GM12878 (cell line): ENCODE measurements around the gene CCP110. TPM values are rescaled to one million over a fixed set of nuclear protein-coding genes. Genes with fewer than 3 reads are reported as not detected.
A peak's percentile ranks its signal among the peaks of the same experiment; 100 is the strongest.

Source experiments
- BCL11A ChIP-seq: IDR thresholded peaks from 2 replicates; pipeline ENCODE4 v1.6.1; 2011; ENCODE audit warnings: low read depth, low read length
- DPF2 ChIP-seq: fragments of 450-650 bp; IDR thresholded peaks from 2 replicates; pipeline ENCODE4 v1.6.1; 2017; ENCODE audit warnings: mild to moderate bottlenecking
- EP300 ChIP-seq, 2 experiments: fragments of 150-350 bp in 1 of 2; IDR thresholded peaks; 2 replicates each; pipeline ENCODE4 v1.6.1; 2011 to 2012; ENCODE audit warnings: low read depth in 2 of 2, low read length in 2 of 2, borderline replicate concordance in 1 of 2, improper control_type of control experiment in 1 of 2, inconsistent platforms in 1 of 2; ENCODE audit not compliant: control insufficient read depth in 1 of 2
- ESRRA ChIP-seq: IDR thresholded peaks from 2 replicates; pipeline ENCODE4 v1.6.1; 2012; ENCODE audit warnings: mild to moderate bottlenecking, low read length, improper control_type of control experiment
- GABPA ChIP-seq: IDR thresholded peaks from 2 replicates; pipeline ENCODE4 v1.6.1; 2014; ENCODE audit warnings: antibody characterized with exemption, low read depth, mild to moderate bottlenecking, inconsistent platforms
- GATAD2B ChIP-seq: fragments of 450-650 bp; conservative IDR thresholded peaks from 2 replicates; pipeline ENCODE4 v1.6.1; 2017; ENCODE audit warnings: low read depth, mild to moderate bottlenecking, moderate library complexity
- MEF2A ChIP-seq: IDR thresholded peaks from 2 replicates; pipeline ENCODE4 v1.6.1; 2011; ENCODE audit warnings: low read depth, mild to moderate bottlenecking, low read length, moderate library complexity; ENCODE audit not compliant: insufficient read depth
- POLR2AphosphoS5 ChIP-seq: IDR thresholded peaks from 2 replicates; pipeline ENCODE4 v1.6.1; 2011; ENCODE audit warnings: mild to moderate bottlenecking, low read length, inconsistent platforms
- SMAD1 ChIP-seq: fragments of 450-650 bp; IDR thresholded peaks from 2 replicates; pipeline ENCODE4 v1.6.1; 2018; ENCODE audit warnings: mild to moderate bottlenecking, low read depth; ENCODE audit not compliant: partially characterized antibody
- SMAD5 ChIP-seq: IDR thresholded peaks from 2 replicates; pipeline ENCODE4 v1.6.1; 2016; ENCODE audit warnings: antibody characterized with exemption, low read depth
- SRF ChIP-seq, 2 experiments: IDR thresholded peaks; 2 replicates each; pipeline ENCODE4 v1.6.1; 2011; ENCODE audit warnings: low read depth in 2 of 2, low read length in 2 of 2, mild to moderate bottlenecking in 1 of 2, moderate library complexity in 1 of 2
- WRNIP1 ChIP-seq: IDR thresholded peaks from 2 replicates; pipeline ENCODE4 v1.6.1; 2011; ENCODE audit warnings: low read depth, low read length, improper control_type of control experiment, borderline replicate concordance
- ZNF622 ChIP-seq: fragments of 450-650 bp; IDR thresholded peaks from 2 replicates; pipeline ENCODE4 v1.6.1; 2017; ENCODE audit warnings: mild to moderate bottlenecking, inconsistent platforms
- ZSCAN29 ChIP-seq: fragments of 450-650 bp; IDR thresholded peaks from 2 replicates; pipeline ENCODE4 v1.6.1; 2017; ENCODE audit warnings: mild to moderate bottlenecking, moderate library complexity
- polyA plus RNA-seq, 11 experiments: library from polyadenylated mRNA; depleted of rRNA in 4 of 11; unstranded in 6 of 11; stranded (reverse) in 5 of 11; fragments of >200 nt; fragmentation: Nextera tagmentation in 4 of 11; fragmentation: Illumina TruSeq in 1 of 11; extraction: Ambion mirVana in 4 of 11; extraction: Trizol in 1 of 11; gene quantifications; 1 replicate in 1 of 11; 2 replicates in 10 of 11; pipeline versions ENCODE4 v1.2.1 to v1.2.3, GENCODE V29; 2011 to 2016; ENCODE audit warnings: inconsistent platforms in 2 of 11, missing spikeins in 2 of 11, low read depth in 1 of 11
- total RNA-seq, 4 experiments: library from RNA; depleted of rRNA in 3 of 4; stranded (reverse); fragments of >200 nt in 3 of 4; fragmentation: Illumina TruSeq in 1 of 4; extraction: Trizol in 1 of 4; gene quantifications; 2 replicates each; pipeline versions ENCODE4 v1.2.1 to v1.2.3, GENCODE V29; 2013 to 2021
- TF ChIP-seq, protein P1 (sequence below): IDR thresholded peaks from 2 replicates; pipeline ENCODE4 v1.6.1; 2011; ENCODE audit warnings: mild to moderate bottlenecking, low read depth, low read length, moderate library complexity; ENCODE audit not compliant: insufficient replicate concordance
- TF ChIP-seq, protein P2 (sequence below): fragments of 150-350 bp; IDR thresholded peaks from 2 replicates; pipeline ENCODE4 v1.6.1; 2016; ENCODE audit warnings: low read depth, low read length
- TF ChIP-seq, protein P3 (sequence below): fragments of 450-650 bp; IDR thresholded peaks from 2 replicates; pipeline ENCODE4 v1.6.1; 2018; ENCODE audit warnings: borderline replicate concordance, mild to moderate bottlenecking; ENCODE audit not compliant: partially characterized antibody
- TF ChIP-seq, protein P4 (sequence below): IDR thresholded peaks from 2 replicates; pipeline ENCODE4 v1.6.1; 2012; ENCODE audit warnings: low read depth, low read length, improper control_type of control experiment
- TF ChIP-seq, protein P5 (sequence below), 3 experiments: IDR thresholded peaks in 2 of 3; conservative IDR thresholded peaks in 1 of 3; 2 replicates each; pipeline ENCODE4 v1.5.1; 2011; ENCODE audit warnings: low read depth in 3 of 3, low read length in 3 of 3, mild to moderate bottlenecking in 3 of 3, control low read depth in 2 of 3, moderate library complexity in 2 of 3, inconsistent platforms in 1 of 3, mixed read lengths in 1 of 3; ENCODE audit not compliant: control insufficient read depth in 2 of 3, insufficient read depth in 1 of 3; ENCODE audit errors: extremely low read depth in 1 of 3

CCP110 gene
- total and polyA plus RNA-seq, 10 of the 15 experiments (the other 5 are each of a cell fraction or from before 2014, with no cell fraction given), result 6.4 to 38.1 (median 26.7) TPM

DNA sequence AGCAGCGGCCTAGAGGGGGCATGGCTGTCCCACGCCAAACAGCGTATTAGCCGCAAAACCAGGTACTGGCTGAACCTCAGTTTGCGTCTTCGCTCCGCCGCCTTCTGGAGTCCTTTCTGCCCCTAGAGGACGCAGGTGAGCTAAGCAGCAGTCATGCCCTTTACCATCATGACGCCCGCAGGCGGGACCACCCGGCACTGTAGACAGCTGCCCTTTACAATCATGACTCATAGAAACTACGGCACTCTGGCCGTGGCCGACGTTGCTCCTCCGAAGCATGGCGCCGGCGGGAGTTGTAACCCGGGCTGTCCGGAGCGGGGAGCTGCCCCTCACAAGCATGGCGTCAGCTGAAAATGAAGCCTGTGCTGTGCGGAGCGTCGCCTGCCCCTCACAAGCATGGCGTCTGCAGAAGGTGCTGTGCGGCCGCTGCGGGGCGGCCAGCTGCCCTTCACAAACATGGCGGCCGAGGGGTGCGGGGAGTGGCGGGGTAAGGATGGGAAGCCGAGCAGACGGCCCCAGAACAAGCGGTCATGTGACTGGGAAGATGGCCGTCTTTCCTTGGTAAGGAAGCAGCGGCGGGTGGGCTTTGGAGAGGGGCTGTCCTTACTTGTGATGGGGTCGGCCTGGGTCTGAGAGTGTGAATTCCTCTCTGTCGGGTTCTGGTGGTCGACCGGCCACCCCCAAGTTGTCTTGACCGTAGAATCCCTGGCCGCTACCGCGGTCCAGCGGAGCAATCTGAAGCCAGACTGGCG is 31.6 kb downstream of the CCP110 start, which contains the start of gene VPS35L (continued):
- TF ChIP-seq, protein P1, sequence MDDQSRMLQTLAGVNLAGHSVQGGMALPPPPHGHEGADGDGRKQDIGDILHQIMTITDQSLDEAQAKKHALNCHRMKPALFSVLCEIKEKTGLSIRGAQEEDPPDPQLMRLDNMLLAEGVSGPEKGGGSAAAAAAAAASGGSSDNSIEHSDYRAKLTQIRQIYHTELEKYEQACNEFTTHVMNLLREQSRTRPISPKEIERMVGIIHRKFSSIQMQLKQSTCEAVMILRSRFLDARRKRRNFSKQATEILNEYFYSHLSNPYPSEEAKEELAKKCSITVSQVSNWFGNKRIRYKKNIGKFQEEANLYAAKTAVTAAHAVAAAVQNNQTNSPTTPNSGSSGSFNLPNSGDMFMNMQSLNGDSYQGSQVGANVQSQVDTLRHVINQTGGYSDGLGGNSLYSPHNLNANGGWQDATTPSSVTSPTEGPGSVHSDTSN, result peak; percentile 9
- TF ChIP-seq, protein P2, sequence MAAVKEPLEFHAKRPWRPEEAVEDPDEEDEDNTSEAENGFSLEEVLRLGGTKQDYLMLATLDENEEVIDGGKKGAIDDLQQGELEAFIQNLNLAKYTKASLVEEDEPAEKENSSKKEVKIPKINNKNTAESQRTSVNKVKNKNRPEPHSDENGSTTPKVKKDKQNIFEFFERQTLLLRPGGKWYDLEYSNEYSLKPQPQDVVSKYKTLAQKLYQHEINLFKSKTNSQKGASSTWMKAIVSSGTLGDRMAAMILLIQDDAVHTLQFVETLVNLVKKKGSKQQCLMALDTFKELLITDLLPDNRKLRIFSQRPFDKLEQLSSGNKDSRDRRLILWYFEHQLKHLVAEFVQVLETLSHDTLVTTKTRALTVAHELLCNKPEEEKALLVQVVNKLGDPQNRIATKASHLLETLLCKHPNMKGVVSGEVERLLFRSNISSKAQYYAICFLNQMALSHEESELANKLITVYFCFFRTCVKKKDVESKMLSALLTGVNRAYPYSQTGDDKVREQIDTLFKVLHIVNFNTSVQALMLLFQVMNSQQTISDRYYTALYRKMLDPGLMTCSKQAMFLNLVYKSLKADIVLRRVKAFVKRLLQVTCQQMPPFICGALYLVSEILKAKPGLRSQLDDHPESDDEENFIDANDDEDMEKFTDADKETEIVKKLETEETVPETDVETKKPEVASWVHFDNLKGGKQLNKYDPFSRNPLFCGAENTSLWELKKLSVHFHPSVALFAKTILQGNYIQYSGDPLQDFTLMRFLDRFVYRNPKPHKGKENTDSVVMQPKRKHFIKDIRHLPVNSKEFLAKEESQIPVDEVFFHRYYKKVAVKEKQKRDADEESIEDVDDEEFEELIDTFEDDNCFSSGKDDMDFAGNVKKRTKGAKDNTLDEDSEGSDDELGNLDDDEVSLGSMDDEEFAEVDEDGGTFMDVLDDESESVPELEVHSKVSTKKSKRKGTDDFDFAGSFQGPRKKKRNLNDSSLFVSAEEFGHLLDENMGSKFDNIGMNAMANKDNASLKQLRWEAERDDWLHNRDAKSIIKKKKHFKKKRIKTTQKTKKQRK, result no peak
- TF ChIP-seq EP300 (IDR thresholded peaks at IDR 0.05; ENCODE audit: borderline replicate concordance in 1 of 2, control insufficient read depth in 1 of 2, low read depth in 2 of 2, low read length in 2 of 2) (no peak), DPF2 (peak; percentile 46), GABPA (0 out of 2 replicates have a peak, but pooled peaks have one; percentile 39), ESRRA (no peak), SMAD1 (no peak), ZSCAN29 (peak; percentile 82; the same call in 1 of the 2 replicates), SMAD5 (no peak; the same call in 1 of the 2 replicates), SRF (IDR thresholded peaks at IDR 0.05; ENCODE audit: low read depth in 2 of 2, low read length in 2 of 2) (no peak; a peak in 1 of 4 replicates), ZNF622 (no peak), BCL11A (no peak), MEF2A (0 out of 2 replicates have a peak, but pooled peaks have one; percentile 27), POLR2AphosphoS5 (peak; percentile 76), GATAD2B (0 out of 2 replicates have a peak, but pooled peaks have one; percentile 37), WRNIP1 (no peak)
- TF ChIP-seq, protein P3, sequence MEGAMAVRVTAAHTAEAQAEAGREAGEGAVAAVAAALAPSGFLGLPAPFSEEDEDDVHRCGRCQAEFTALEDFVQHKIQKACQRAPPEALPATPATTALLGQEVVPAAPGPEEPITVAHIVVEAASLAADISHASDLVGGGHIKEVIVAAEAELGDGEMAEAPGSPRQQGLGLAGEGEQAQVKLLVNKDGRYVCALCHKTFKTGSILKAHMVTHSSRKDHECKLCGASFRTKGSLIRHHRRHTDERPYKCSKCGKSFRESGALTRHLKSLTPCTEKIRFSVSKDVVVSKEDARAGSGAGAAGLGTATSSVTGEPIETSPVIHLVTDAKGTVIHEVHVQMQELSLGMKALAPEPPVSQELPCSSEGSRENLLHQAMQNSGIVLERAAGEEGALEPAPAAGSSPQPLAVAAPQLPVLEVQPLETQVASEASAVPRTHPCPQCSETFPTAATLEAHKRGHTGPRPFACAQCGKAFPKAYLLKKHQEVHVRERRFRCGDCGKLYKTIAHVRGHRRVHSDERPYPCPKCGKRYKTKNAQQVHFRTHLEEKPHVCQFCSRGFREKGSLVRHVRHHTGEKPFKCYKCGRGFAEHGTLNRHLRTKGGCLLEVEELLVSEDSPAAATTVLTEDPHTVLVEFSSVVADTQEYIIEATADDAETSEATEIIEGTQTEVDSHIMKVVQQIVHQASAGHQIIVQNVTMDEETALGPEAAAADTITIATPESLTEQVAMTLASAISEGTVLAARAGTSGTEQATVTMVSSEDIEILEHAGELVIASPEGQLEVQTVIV, result peak; percentile 84
- TF ChIP-seq, protein P4, sequence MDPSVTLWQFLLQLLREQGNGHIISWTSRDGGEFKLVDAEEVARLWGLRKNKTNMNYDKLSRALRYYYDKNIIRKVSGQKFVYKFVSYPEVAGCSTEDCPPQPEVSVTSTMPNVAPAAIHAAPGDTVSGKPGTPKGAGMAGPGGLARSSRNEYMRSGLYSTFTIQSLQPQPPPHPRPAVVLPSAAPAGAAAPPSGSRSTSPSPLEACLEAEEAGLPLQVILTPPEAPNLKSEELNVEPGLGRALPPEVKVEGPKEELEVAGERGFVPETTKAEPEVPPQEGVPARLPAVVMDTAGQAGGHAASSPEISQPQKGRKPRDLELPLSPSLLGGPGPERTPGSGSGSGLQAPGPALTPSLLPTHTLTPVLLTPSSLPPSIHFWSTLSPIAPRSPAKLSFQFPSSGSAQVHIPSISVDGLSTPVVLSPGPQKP, result no peak
- TF ChIP-seq, protein P5, sequence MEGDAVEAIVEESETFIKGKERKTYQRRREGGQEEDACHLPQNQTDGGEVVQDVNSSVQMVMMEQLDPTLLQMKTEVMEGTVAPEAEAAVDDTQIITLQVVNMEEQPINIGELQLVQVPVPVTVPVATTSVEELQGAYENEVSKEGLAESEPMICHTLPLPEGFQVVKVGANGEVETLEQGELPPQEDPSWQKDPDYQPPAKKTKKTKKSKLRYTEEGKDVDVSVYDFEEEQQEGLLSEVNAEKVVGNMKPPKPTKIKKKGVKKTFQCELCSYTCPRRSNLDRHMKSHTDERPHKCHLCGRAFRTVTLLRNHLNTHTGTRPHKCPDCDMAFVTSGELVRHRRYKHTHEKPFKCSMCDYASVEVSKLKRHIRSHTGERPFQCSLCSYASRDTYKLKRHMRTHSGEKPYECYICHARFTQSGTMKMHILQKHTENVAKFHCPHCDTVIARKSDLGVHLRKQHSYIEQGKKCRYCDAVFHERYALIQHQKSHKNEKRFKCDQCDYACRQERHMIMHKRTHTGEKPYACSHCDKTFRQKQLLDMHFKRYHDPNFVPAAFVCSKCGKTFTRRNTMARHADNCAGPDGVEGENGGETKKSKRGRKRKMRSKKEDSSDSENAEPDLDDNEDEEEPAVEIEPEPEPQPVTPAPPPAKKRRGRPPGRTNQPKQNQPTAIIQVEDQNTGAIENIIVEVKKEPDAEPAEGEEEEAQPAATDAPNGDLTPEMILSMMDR (IDR thresholded peaks at IDR 0.05 in 2 of 3, conservative IDR thresholded peaks at IDR 0.05 in 1 of 3; ENCODE audit: control insufficient read depth in 2 of 3, extremely low read depth in 1 of 3, insufficient read depth in 1 of 3, low read depth in 3 of 3, low read length in 3 of 3), result peak; percentile 79 to 86 (median 86)
